RKO (cell line): Measurements from ENCODE around the gene HSD17B3.
"Not testable (repeated sequence)": the region's sequence is repeated elsewhere in the genome, so short reads cannot be mapped to it uniquely, and the experiment has no call there.

Source experiments
- DNase-seq: peaks from one replicate; pipeline ENCODE4 v3.0.0-alpha.2; 2016; ENCODE audit warnings: low spot score

HSD17B3 gene

GRCh38 chr9:96193236-96193755 is 108.7 kb downstream of the HSD17B3 start:
- DNase-seq: no peak

DNA sequence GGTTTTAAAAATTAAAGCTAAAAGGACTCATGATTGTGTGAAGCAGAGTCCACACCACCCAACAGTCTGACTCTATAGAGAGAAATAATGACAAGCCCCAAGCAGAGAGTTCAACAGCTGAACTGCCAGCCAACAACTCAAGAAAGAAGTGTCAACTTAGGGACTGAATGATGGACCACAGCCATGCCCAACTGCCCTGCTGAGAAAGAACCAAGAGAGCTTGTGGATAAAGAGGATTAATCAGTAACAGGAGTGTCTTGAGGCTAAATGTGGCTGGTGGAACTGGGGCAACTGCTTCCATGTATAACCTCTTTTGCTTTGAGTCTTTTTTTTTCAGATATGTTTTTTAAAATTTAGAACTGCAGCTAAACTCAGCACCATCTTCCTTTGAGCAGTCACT is 109.3 kb downstream of the HSD17B3 start:
- no peak for DNase-seq

DNA sequence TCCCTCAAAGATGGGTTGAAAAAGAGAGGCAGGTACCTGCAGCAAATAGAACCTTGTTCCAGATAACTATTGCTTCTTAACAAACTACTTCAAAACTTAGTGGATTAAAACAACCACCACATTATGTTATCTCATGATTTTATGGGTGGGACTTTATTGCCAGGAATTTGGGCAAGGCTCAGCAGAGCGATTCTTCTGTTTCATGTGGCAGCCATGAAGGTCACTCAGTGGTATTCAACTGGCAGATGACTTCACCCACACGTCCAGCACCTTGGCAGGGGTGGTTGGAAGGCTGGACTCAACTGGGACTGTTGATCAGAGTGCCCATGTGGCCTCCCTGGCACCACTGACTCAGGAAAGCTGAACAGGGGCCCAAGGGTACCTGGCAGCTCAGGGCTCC is 112.0 kb downstream of the HSD17B3 start:
- no peak for DNase-seq

- not testable (repeated sequence) for DNase-seq
Measured at GRCh38 chr9:96189581-96189980, 112.4 kb downstream of the HSD17B3 start.

DNA sequence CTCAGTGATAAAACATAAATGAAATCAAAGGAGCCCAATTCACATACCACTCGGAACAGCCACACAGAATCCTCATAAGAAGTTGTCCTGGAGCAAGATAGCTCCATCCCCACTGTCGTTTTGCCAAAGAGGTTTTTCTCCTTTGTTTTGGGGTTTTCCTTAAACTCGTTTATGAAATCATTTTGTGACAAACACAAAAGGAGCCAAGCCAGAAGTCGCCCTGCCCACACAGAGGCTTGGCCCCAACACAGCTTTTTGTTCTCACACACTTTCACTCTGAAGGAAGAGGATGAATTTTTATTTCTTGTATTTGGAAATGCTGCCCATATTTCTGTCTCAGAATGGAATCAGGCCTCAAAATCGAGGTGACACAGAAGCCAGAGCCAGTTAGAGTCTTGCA is 113.4 kb downstream of the HSD17B3 start:
- no peak for DNase-seq

DNA sequence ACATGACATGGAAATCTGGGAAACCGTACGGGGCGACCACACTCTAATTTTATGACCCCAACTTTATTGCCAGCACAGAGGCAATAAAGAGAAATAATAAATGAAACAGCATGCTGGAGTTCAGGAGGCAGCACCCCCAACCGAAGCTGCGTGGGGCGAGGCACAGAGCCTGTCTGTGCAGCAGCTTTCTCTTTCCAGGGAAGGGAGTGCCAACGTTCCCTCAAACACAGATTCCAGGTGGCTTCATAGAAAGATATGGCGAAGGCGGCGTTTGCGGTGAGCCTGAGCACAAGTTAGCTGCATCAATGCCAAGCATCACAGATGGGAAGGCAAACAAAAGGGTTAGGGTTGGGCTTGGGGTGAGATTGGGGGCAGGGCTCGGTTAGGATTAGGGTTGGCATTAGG is 114.8 kb downstream of the HSD17B3 start:
- no peak for DNase-seq

GRCh38 chr9:96186591-96187011 is 115.4 kb downstream of the HSD17B3 start:
- no peak for DNase-seq

DNA sequence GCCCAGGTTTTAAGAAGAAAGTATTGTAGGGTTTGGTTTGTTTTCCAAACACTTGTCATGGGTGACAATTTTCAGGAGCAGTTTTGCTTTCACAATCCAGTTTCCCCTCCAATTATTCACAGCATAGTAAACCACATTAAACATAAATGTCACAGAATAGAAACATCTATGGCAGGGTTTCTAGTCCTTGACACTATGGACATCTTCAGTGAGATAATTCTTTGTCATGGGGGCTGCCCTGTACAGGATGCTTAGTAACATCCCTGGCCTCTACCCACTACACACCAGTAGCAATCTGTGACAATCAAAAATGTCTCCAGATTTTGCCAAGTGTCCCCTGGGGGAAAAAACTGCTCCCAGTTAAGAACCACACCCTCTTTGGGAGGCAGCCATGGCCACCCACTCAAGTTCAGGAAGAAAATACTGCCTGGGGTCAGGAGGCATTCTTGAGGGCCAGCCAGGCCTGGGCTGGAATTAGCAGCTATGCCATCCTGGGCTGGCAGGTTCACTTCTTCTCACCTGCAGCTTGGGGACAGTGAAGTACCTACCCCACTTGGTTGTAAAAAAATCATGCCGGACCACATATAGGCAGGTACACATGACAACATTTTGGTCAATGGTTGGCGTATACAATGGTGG is 116.3 kb downstream of the HSD17B3 start:
- DNase-seq: no peak
